Kasumi-1 (cell line): Measurements from ENCODE around the gene MCF2L2.
"Not testable (repeated sequence)": the region's sequence is repeated elsewhere in the genome, so short reads cannot be mapped to it uniquely, and the experiment has no call there.

ENCODE experiments used
- DNase-seq, 2 experiments: peaks; one replicate each; lab custom pipeline; 2025; lab: John Stamatoyannopoulos, UW

Gene MCF2L2

GRCh38 chr3:183444748-183445147 lies 16.3 kb upstream of the MCF2L2 start:
- no peak for DNase-seq

GRCh38 chr3:183443395-183444385 lies 15.3 kb upstream of the MCF2L2 start:
- no peak for DNase-seq

GRCh38 chr3:183442994-183443393 lies 14.6 kb upstream of the MCF2L2 start:
- no peak for DNase-seq

- DNase-seq = peak in 1 of 2 experiments; percentile 10
Measured at GRCh38 chr3:183440521-183440920, 12.1 kb upstream of the MCF2L2 start.

- DNase-seq = no peak
Measured at GRCh38 chr3:183439515-183439914, 11.1 kb upstream of the MCF2L2 start.

GRCh38 chr3:183438735-183439134 lies 10.3 kb upstream of the MCF2L2 start:
- DNase-seq = no peak

- no peak for DNase-seq
Measured at GRCh38 chr3:183437666-183438564, 9.5 kb upstream of the MCF2L2 start.

GRCh38 chr3:183437061-183437460 lies 8.6 kb upstream of the MCF2L2 start:
- DNase-seq = no peak

GRCh38 chr3:183435661-183436060 lies 7.2 kb upstream of the MCF2L2 start:
- no peak for DNase-seq

- DNase-seq = no peak
Measured at GRCh38 chr3:183434992-183435391, 6.6 kb upstream of the MCF2L2 start.

GRCh38 chr3:183434503-183434902 lies 6.1 kb upstream of the MCF2L2 start:
- DNase-seq = no peak

GRCh38 chr3:183430325-183430957 lies 2.0 kb upstream of the MCF2L2 start:
- DNase-seq = no peak

GRCh38 chr3:183427876-183428446 lies 458 bp downstream of the MCF2L2 start:
- no peak for DNase-seq

- no peak for DNase-seq
Measured at GRCh38 chr3:183427196-183427875, 1.1 kb downstream of the MCF2L2 start.

GRCh38 chr3:183418807-183419206 lies 9.6 kb downstream of the MCF2L2 start:
- not testable (repeated sequence) for DNase-seq

GRCh38 chr3:183411216-183411922 lies 17.1 kb downstream of the MCF2L2 start:
- no peak for DNase-seq

GRCh38 chr3:183410759-183411158 lies 17.7 kb downstream of the MCF2L2 start:
- no peak for DNase-seq

- no peak for DNase-seq
Measured at GRCh38 chr3:183410280-183410679, 18.1 kb downstream of the MCF2L2 start.

- DNase-seq = no peak
Measured at GRCh38 chr3:183409219-183409618, 19.2 kb downstream of the MCF2L2 start.

GRCh38 chr3:183401678-183402077 lies 26.7 kb downstream of the MCF2L2 start:
- no peak for DNase-seq

- DNase-seq = no peak
Measured at GRCh38 chr3:183400352-183400751, 28.1 kb downstream of the MCF2L2 start.
